ENCODE data around the gene AKIRIN2.

The AKIRIN2 gene

DNA sequence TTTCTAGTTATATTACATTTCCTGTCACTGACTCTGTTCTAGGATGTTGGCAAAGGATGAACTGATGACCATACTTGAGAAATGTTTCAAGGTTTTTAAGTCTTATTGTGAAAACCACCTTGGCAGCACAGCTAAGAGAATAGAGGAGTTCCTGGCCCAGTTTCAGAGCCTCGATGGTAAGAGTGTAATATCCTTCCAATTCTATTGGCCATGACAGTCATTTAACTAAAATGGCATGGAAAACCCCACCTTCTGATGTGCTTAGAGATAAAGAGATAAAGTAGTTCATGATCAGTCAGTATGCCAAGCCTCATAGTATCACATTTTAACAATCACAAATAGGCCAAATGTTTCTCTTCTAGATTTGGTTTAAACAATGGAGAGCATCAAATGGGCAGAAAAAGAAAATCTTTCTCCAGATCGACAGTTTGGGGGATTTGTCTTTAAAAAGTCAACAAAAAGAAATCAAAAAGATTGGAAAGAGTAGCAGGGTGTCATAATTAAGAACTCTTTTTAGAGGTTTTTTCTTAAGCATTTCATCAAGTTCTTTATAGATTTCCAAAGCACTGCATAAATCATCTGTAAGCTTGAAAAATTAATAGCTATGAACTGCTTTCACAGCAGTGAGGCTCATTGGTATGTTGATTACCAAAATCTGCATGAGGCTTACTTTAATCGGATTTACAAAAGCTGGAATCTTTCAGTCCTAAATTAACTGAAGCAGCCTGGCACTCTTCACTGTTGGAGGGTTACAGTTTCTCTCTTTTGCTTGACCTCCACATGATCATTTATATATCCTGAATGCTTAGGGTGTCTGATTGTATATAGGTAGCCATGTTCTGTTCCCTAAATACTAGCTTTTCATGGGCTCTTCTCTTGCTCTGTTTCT is 48.7 kb downstream of the AKIRIN2 start:
- Histone ChIP-seq H3K4me1 (ENCODE audit: control insufficient read depth, insufficient read depth, low read length, unreplicated experiment) (peaks cover 20% of the 10 kb centered on the region), H2AFZ (ENCODE audit: low read length, unreplicated experiment) (no peak overlapping the region), H3K4me3 (ENCODE audit: low read depth, low read length) (no peak overlapping the region), H3K79me2 (ENCODE audit: control insufficient read depth, insufficient read depth, low read length, unreplicated experiment) (no peaks in the 10 kb centered on the region), H3K36me3 (ENCODE audit: insufficient read depth, low read length) (peaks cover 5% of the 10 kb centered on the region; the same call in 1 of the 2 replicates), H3K27ac (ENCODE audit: low read depth, low read length) (no peak overlapping the region), H3K27me3 (ENCODE audit: insufficient read depth, low read length) (no peaks in the 10 kb centered on the region)

- H2AFZ ChIP-seq (ENCODE audit: low read length, unreplicated experiment): peak overlapping the region; percentile 57
- H3K27me3 ChIP-seq (ENCODE audit: insufficient read depth, low read length): no peaks in the 10 kb centered on the region
- H3K27ac ChIP-seq (ENCODE audit: low read depth, low read length): no peak overlapping the region
- peaks cover 5% of the 10 kb centered on the region; the same call in 1 of the 2 replicates for H3K36me3 ChIP-seq (ENCODE audit: insufficient read depth, low read length)
- H3K4me1 ChIP-seq (ENCODE audit: control insufficient read depth, insufficient read depth, low read length, unreplicated experiment): peaks cover 3% of the 10 kb centered on the region
- H3K79me2 ChIP-seq (ENCODE audit: control insufficient read depth, insufficient read depth, low read length, unreplicated experiment): no peaks in the 10 kb centered on the region
- peak overlapping the region; percentile 51; the same call in 1 of the 2 replicates for H3K4me3 ChIP-seq (ENCODE audit: low read depth, low read length)
Measured at GRCh38 chr6:87645080-87645479, 57.0 kb downstream of the AKIRIN2 start.

DNA sequence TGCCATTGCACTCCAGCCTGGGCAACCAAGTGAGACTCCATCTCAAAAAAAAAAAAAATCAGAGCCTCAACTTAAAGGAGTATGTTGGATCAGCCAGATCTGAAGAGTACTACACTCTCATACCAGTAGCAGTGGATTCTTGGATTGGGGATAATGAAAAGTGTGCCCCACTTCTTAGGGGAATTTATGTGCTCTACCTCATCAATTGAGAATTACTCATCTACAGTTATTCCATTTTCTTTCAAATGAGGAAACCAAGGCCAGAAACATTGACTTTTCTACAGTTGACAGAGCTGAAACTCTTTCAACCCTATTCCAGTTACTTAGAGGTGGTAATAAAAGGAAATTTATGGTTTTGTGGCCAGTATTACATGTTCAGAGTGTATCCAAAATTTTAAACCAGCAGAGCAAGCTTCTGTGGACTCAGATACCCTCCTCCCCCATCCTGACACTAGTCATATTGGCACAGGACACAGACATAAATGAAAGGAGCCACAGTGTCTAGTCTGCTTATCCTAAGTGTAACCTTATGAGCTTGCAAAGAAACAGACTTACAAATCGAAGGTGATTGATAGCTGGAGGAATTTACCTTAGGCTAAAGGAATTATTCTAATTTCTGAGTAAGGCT is 60.9 kb downstream of the AKIRIN2 start:
- Histone ChIP-seq H2AFZ (ENCODE audit: low read length, unreplicated experiment) (no peak overlapping the region), H3K27ac (ENCODE audit: low read depth, low read length) (no peak overlapping the region), H3K4me3 (ENCODE audit: low read depth, low read length) (no peak overlapping the region), H3K27me3 (ENCODE audit: insufficient read depth, low read length) (no peaks in the 10 kb centered on the region), H3K36me3 (ENCODE audit: insufficient read depth, low read length) (peaks cover 11% of the 10 kb centered on the region; the same call in 1 of the 2 replicates), H3K4me1 (ENCODE audit: control insufficient read depth, insufficient read depth, low read length, unreplicated experiment) (peaks cover 3% of the 10 kb centered on the region), H3K79me2 (ENCODE audit: control insufficient read depth, insufficient read depth, low read length, unreplicated experiment) (no peaks in the 10 kb centered on the region)

GRCh38 chr6:87639373-87639772 is 62.7 kb downstream of the AKIRIN2 start:
- no peaks in the 10 kb centered on the region for H3K4me1 ChIP-seq (ENCODE audit: control insufficient read depth, insufficient read depth, low read length, unreplicated experiment)
- no peak overlapping the region for H3K27ac ChIP-seq (ENCODE audit: low read depth, low read length)
- H3K27me3 ChIP-seq (ENCODE audit: insufficient read depth, low read length): no peaks in the 10 kb centered on the region
- no peak overlapping the region for H2AFZ ChIP-seq (ENCODE audit: low read length, unreplicated experiment)
- H3K79me2 ChIP-seq (ENCODE audit: control insufficient read depth, insufficient read depth, low read length, unreplicated experiment): no peaks in the 10 kb centered on the region
- no peak overlapping the region for H3K4me3 ChIP-seq (ENCODE audit: low read depth, low read length)
- H3K36me3 ChIP-seq (ENCODE audit: insufficient read depth, low read length): peaks cover 18% of the 10 kb centered on the region

DNA sequence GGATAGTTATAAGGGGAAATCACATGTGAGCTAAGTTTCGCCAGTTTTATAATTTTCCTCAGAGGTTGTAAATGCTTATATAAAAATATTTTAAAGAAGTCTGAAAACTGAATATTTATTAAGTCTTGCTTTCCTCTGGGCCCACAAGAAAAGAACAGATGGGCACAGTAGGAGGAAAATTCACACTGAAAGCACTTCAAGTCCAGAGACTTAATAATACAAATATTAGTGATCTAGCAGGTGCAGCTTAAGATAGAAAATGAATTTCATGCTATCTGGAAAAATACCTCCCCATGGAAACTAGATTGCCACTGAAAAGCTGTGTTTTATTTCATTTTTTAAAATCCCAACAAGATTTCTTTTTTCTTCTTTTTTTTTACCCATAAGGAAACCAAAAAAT is 64.9 kb downstream of the AKIRIN2 start:
- no peaks in the 10 kb centered on the region for H3K4me1 ChIP-seq (ENCODE audit: control insufficient read depth, insufficient read depth, low read length, unreplicated experiment)
- H3K36me3 ChIP-seq (ENCODE audit: insufficient read depth, low read length): peaks cover 18% of the 10 kb centered on the region
- H3K27ac ChIP-seq (ENCODE audit: low read depth, low read length): no peak overlapping the region
- H3K4me3 ChIP-seq (ENCODE audit: low read depth, low read length): no peak overlapping the region
- no peak overlapping the region for H2AFZ ChIP-seq (ENCODE audit: low read length, unreplicated experiment)
- no peaks in the 10 kb centered on the region for H3K79me2 ChIP-seq (ENCODE audit: control insufficient read depth, insufficient read depth, low read length, unreplicated experiment)
- H3K27me3 ChIP-seq (ENCODE audit: insufficient read depth, low read length): no peaks in the 10 kb centered on the region

- H3K79me2 ChIP-seq (ENCODE audit: control insufficient read depth, insufficient read depth, low read length, unreplicated experiment): no peaks in the 10 kb centered on the region
- no peak overlapping the region for H2AFZ ChIP-seq (ENCODE audit: low read length, unreplicated experiment)
- no peak overlapping the region for H3K27ac ChIP-seq (ENCODE audit: low read depth, low read length)
- no peaks in the 10 kb centered on the region for H3K27me3 ChIP-seq (ENCODE audit: insufficient read depth, low read length)
- no peak overlapping the region for H3K4me3 ChIP-seq (ENCODE audit: low read depth, low read length)
- H3K36me3 ChIP-seq (ENCODE audit: insufficient read depth, low read length): peaks cover 18% of the 10 kb centered on the region
- H3K4me1 ChIP-seq (ENCODE audit: control insufficient read depth, insufficient read depth, low read length, unreplicated experiment): no peaks in the 10 kb centered on the region
Measured at GRCh38 chr6:87636315-87636714, 65.7 kb downstream of the AKIRIN2 start.

- peaks cover 11% of the 10 kb centered on the region for H3K36me3 ChIP-seq (ENCODE audit: insufficient read depth, low read length)
Measured at GRCh38 chr6:87633851-87634250, 68.2 kb downstream of the AKIRIN2 start.

GRCh38 chr6:87630746-87631145 is 71.3 kb downstream of the AKIRIN2 start:
- Histone ChIP-seq H3K4me3 (ENCODE audit: low read depth, low read length) (no peak overlapping the region), H3K36me3 (ENCODE audit: insufficient read depth, low read length) (peaks cover 6% of the 10 kb centered on the region; the same call in 1 of the 2 replicates), H3K27ac (ENCODE audit: low read depth, low read length) (no peak overlapping the region), H3K27me3 (ENCODE audit: insufficient read depth, low read length) (no peaks in the 10 kb centered on the region), H3K79me2 (ENCODE audit: control insufficient read depth, insufficient read depth, low read length, unreplicated experiment) (no peaks in the 10 kb centered on the region), H2AFZ (ENCODE audit: low read length, unreplicated experiment) (no peak overlapping the region), H3K4me1 (ENCODE audit: control insufficient read depth, insufficient read depth, low read length, unreplicated experiment) (peaks cover 10% of the 10 kb centered on the region)

More at GRCh38 chr6:87633851-87634250, 68.2 kb downstream of the AKIRIN2 start:
- peaks cover 10% of the 10 kb centered on the region for H3K4me1 ChIP-seq (ENCODE audit: control insufficient read depth, insufficient read depth, low read length, unreplicated experiment)
- no peaks in the 10 kb centered on the region for H3K79me2 ChIP-seq (ENCODE audit: control insufficient read depth, insufficient read depth, low read length, unreplicated experiment)
- no peak overlapping the region for H3K4me3 ChIP-seq (ENCODE audit: low read depth, low read length)
- H3K27ac ChIP-seq (ENCODE audit: low read depth, low read length): no peak overlapping the region
- no peak overlapping the region for H2AFZ ChIP-seq (ENCODE audit: low read length, unreplicated experiment)
- H3K27me3 ChIP-seq (ENCODE audit: insufficient read depth, low read length): no peaks in the 10 kb centered on the region

- H2AFZ ChIP-seq (ENCODE audit: low read length, unreplicated experiment): no peak overlapping the region
- H3K27me3 ChIP-seq (ENCODE audit: insufficient read depth, low read length): no peaks in the 10 kb centered on the region
- H3K36me3 ChIP-seq (ENCODE audit: insufficient read depth, low read length): 0 out of 2 replicates have a peak, but pooled peaks cover 3% of the 10 kb centered on the region
- no peak overlapping the region for H3K4me3 ChIP-seq (ENCODE audit: low read depth, low read length)
- H3K79me2 ChIP-seq (ENCODE audit: control insufficient read depth, insufficient read depth, low read length, unreplicated experiment): no peaks in the 10 kb centered on the region
- H3K4me1 ChIP-seq (ENCODE audit: control insufficient read depth, insufficient read depth, low read length, unreplicated experiment): peaks cover 10% of the 10 kb centered on the region
- no peak overlapping the region for H3K27ac ChIP-seq (ENCODE audit: low read depth, low read length)
Measured at GRCh38 chr6:87628881-87629280, 73.2 kb downstream of the AKIRIN2 start.

DNA sequence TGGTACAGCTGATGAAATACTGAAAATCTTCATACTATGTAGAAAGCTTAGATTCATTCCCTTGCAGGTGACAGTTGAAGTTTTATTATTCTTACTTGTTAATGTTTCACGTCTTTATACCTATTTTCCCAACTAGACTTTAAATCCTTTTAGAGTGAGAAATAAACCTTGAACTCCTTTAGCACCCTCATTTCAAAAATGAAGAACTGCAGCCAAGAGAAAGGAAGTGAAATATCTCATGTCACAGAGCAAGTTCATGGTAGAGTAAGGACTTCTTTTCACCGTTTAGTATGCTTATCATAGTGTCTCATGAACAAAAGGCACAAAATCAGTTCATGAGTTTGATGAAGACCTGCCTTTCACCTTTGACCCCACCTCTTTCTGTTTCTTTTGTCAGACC is 73.6 kb downstream of the AKIRIN2 start:
- H3K27me3 ChIP-seq (ENCODE audit: insufficient read depth, low read length): no peaks in the 10 kb centered on the region
- no peak overlapping the region for H3K4me3 ChIP-seq (ENCODE audit: low read depth, low read length)
- no peaks in the 10 kb centered on the region for H3K79me2 ChIP-seq (ENCODE audit: control insufficient read depth, insufficient read depth, low read length, unreplicated experiment)
- peaks cover 10% of the 10 kb centered on the region for H3K4me1 ChIP-seq (ENCODE audit: control insufficient read depth, insufficient read depth, low read length, unreplicated experiment)
- no peak overlapping the region for H2AFZ ChIP-seq (ENCODE audit: low read length, unreplicated experiment)
- H3K36me3 ChIP-seq (ENCODE audit: insufficient read depth, low read length): 0 out of 2 replicates have a peak, but pooled peaks cover 6% of the 10 kb centered on the region
- H3K27ac ChIP-seq (ENCODE audit: low read depth, low read length): no peak overlapping the region

All from ACC112 (cell line).